Cardiac fibroblast (primary cell): Measurements from ENCODE around the gene CNOT4.

ENCODE experiments used
- DNase-seq, 2 donors: peaks; one replicate each; pipeline versions ENCODE4 v3.0.0 to v3.0.0-alpha.2; 2010; ENCODE audit warnings: low read depth in 2 of 2
- H3K4me3 ChIP-seq, 2 donors: replicated peaks in 1 of 2; 1 replicate in 1 of 2; 2 replicates in 1 of 2; pipeline ENCODE4 v1.5.1; 2011; ENCODE audit warnings: low read depth in 2 of 2, low read length in 2 of 2, mild to moderate bottlenecking in 2 of 2, moderate library complexity in 1 of 2
- TF ChIP-seq, protein P1 (sequence below): IDR thresholded peaks from one replicate; pipeline ENCODE4 v1.5.1; 2011; ENCODE audit warnings: low read depth, mild to moderate bottlenecking, low read length, inconsistent platforms

Gene CNOT4

DNA sequence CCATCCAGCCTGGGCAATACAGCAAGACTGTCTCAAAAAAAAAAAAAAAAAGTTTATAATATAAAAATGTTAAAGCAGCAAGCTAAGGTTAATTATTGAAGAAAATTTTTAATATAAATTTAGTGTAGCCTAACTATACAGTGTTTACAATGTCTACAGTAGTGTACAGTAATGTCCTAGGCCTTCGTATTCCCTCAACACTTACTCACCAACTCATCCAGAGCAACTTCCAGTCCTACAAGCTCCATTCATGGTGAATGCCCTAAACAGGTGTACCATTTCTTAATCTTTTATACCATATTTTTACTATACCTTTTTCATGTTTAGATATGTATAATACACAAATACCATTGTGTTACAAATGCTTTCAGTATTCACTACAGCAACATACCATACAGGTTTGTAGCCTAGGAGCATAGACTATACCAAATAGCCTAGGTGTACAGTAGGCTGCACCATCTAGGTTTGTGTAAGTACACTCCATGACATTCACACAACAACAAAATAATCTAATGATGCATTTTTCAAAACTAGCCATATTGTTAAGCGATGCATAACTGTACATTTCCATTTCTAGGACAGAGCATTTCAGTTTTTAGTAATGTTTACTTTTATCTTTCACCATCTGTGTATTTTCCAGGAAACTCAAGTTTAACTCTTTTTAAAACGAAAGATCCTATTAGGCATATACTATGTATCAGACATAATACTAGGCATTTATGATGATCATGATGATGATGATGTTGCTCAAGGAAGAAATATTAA is 43.3 kb downstream of the CNOT4 start:
- DNase-seq = no peak
- H3K4me3 ChIP-seq = no peak overlapping the region
- TF ChIP-seq, protein P1, sequence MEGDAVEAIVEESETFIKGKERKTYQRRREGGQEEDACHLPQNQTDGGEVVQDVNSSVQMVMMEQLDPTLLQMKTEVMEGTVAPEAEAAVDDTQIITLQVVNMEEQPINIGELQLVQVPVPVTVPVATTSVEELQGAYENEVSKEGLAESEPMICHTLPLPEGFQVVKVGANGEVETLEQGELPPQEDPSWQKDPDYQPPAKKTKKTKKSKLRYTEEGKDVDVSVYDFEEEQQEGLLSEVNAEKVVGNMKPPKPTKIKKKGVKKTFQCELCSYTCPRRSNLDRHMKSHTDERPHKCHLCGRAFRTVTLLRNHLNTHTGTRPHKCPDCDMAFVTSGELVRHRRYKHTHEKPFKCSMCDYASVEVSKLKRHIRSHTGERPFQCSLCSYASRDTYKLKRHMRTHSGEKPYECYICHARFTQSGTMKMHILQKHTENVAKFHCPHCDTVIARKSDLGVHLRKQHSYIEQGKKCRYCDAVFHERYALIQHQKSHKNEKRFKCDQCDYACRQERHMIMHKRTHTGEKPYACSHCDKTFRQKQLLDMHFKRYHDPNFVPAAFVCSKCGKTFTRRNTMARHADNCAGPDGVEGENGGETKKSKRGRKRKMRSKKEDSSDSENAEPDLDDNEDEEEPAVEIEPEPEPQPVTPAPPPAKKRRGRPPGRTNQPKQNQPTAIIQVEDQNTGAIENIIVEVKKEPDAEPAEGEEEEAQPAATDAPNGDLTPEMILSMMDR = no peak

DNA sequence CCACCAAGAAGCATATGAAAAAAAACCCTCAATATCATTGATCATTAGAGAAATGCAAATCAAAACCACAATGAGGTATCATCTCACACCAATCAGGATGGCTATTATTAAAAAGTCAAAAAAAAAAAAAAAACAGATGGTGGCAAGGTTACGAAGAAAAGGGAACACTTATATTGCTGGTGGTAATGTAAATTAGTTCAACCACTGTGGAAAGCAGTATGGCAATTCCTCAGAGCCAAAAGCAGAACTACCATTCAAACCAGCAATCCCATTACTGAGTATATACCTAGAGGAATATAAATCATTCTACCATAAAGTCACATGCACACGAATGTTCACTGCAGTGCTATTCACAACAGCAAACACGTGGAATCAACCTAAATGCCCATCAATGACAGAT is 46.0 kb downstream of the CNOT4 start:
- DNase-seq = no peak
- H3K4me3 ChIP-seq = no peak overlapping the region
- TF ChIP-seq, protein P1 = no peak

DNA sequence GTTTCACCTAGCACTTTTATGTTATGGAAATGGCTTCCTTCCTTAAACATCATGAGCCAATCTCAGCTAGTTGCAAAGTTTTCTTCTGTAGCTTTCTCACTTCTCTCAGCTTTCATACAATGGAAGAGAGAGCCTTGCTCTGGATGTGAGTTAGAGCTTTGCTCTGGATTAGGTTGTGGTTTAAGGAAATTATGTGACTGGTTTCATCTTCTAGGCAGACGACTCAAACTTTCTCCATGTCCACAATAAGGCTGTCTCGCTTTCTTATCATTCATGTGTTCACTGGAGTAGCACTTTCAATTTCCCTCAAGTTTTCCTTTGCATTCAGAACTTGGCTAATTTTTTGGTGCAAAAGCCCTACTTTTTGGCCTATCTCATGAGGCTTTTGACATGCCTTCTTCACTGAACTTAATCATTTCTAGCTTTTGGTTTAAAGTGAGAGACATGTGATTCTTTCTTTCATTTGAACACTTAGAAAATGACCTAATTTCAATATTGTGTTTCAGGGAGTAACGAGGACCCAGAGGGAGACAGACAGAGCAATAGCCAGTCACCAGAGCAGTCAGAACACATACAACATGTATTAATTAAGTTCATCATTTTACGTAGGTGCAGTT is 49.8 kb downstream of the CNOT4 start:
- TF ChIP-seq, protein P1 = no peak
- no peak for DNase-seq
- no peak overlapping the region for H3K4me3 ChIP-seq

DNA sequence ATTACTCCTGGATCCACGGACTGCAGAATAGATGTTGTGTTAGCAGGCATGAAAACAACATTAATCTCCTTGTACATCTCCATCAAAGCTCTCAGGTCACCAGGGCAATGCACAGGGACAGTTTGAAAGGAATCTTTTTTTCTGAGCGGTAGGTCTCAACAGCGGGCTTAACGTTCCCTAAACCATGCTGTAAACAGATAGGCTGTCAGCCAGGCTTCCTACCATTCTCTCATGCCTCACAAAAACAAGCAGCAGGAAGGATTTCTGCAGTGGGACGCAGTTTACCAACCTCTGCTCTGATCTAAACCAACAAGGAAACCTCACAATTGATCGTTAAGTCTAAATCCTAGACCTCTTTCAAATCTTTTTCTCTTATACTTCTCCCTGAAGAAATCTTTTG is 50.8 kb downstream of the CNOT4 start:
- TF ChIP-seq, protein P1 = no peak
- DNase-seq = no peak
- H3K4me3 ChIP-seq = no peak overlapping the region

DNA sequence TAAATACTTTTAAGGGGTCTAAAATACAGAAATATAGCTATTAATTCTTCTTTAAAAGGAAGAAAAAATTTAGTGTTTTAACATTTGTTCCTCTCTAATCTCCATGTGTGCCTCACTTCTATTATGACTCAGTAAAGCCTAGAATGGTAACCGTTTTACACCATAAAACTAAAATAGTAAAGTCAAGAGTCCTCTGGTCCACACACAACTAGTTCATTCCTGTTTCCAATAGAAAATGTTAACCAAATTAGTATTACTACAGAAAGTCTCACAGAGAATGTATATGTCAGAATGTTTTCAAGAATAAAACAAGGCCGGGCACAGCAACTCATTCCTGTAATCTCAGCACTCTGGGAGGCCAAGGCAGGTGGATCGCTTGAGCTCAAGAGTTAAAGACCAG is 55.8 kb downstream of the CNOT4 start:
- no peak overlapping the region for H3K4me3 ChIP-seq
- TF ChIP-seq, protein P1 = no peak
- DNase-seq = no peak

DNA sequence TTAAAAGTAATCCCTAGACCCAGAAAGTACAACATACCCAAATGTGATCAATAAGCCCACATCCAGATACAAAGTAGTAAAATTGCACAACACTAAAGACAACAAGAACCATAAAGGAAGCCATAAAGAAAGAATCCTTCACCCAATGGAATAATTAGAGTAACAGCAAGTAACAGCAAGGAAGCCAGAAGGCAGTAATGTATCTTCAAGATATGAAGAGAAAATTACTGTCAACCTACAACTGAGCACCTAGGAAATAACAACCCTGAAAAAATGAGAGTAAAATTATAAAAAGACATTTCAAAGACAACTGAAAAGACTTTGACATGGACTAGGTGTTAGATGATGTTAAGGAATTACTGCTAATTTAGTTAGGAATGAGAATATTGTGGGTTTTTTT is 60.5 kb downstream of the CNOT4 start:
- no peak overlapping the region for H3K4me3 ChIP-seq
- TF ChIP-seq, protein P1 = no peak
- DNase-seq = no peak
